Body of pancreas (tissue), 4 donors: Measurements from ENCODE around the gene PLEKHG3. TPM values are rescaled to one million over a fixed set of nuclear protein-coding genes. Genes with fewer than 3 reads are reported as not detected.

ENCODE experiments used
- ATAC-seq: fragments of 150-250 bp; one replicate; pipeline ENCODE4 v1.9.1; 2016
- DNase-seq, 4 donors: peaks; one replicate each; pipeline ENCODE4 v3.0.0-alpha.2; 2019
- H3K27ac ChIP-seq, 4 donors: fragments of 200-600 bp; sonication (generic); 1 replicate in 3 of 4; 2 replicates in 1 of 4; pipeline versions ENCODE4 v1.5.1 to v1.6.1; 2016 to 2019; ENCODE audit warnings: mild to moderate bottlenecking in 1 of 4, mixed read lengths in 1 of 4, moderate library complexity in 1 of 4
- H3K27me3 ChIP-seq, 2 donors: fragments of 200-600 bp; sonication (generic); one replicate each; pipeline ENCODE4 v1.6.0; 2016; ENCODE audit warnings: mild to moderate bottlenecking in 1 of 2
- H3K36me3 ChIP-seq, 2 donors: fragments of 200-600 bp; sonication (generic); replicated peaks in 1 of 2; 2 replicates each; pipeline ENCODE4 v1.5.1; 2016; ENCODE audit warnings: low read depth in 2 of 2; ENCODE audit not compliant: insufficient read depth in 1 of 2
- H3K4me1 ChIP-seq: fragments of 200-600 bp; sonication (generic); one replicate; pipeline ENCODE4 v1.6.0; 2016
- H3K4me3 ChIP-seq, 2 donors: fragments of 200-600 bp; sonication (generic); 1 replicate in 1 of 2; 2 replicates in 1 of 2; pipeline ENCODE4 v1.5.1; 2016 to 2019
- H3K9me3 ChIP-seq, 3 donors: fragments of 200-600 bp; sonication (generic); 1 replicate in 2 of 3; 2 replicates in 1 of 3; pipeline ENCODE4 v1.5.1; 2016
- CTCF ChIP-seq, 7 experiments: fragments of 450-650 bp in 4 of 7; fragments of 200-600 bp in 3 of 7; sonication (generic) in 3 of 7; IDR thresholded peaks; one replicate each; pipeline ENCODE4 v1.5.1; 2016 to 2019; ENCODE audit warnings: antibody characterized with exemption in 7 of 7
- POLR2A ChIP-seq, 3 donors: fragments of 450-650 bp; IDR thresholded peaks; one replicate each; pipeline ENCODE4 v1.6.1; 2016; ENCODE audit warnings: antibody characterized with exemption in 3 of 3, mild to moderate bottlenecking in 2 of 3
- WGBS, 2 donors: methylation state at CpG; one replicate each; pipeline ENCODE4 v1.1.5; 2017; 5-methylcytosine and 5-hydroxymethylcytosine counted together
- intact Hi-C: fragments of 100-400 bp; cut with DNase I; formaldehyde crosslinking; loops from one replicate; pipeline ENCODE4 v1.15.1; 2023
- total RNA-seq, 2 donors: library from RNA; depleted of rRNA; stranded (reverse); fragments of >200 nt; gene quantifications; one replicate each; pipeline ENCODE4 v1.1.0, GENCODE V29; 2016

The PLEKHG3 gene
- total RNA-seq, 2 donors from 2014 or later, result 34.5 to 40.2 TPM

- no peak overlapping the region for H3K27ac ChIP-seq
- DNase-seq, result no peak
- TF ChIP-seq POLR2A (IDR thresholded peaks at IDR 0.05) (no peak), CTCF (IDR thresholded peaks at IDR 0.05) (no peak)
These were observed 44.9 kb upstream of the PLEKHG3 start for GRCh38 chr14:64659366-64659765.

GRCh38 chr14:64663174-64663573 is 41.0 kb upstream of the PLEKHG3 start:
- H3K4me3 ChIP-seq, result no peak overlapping the region
- H3K27me3 ChIP-seq, result no peaks in the 10 kb centered on the region
- no peaks in the 10 kb centered on the region for H3K36me3 ChIP-seq
- H3K9me3 ChIP-seq, result no peaks in the 10 kb centered on the region
- no peak overlapping the region for H3K27ac ChIP-seq
- intact Hi-C loops, result no loop called here
- 72% methylated on average over 6 of the region's 6 CpGs for WGBS, 2 donors
- TF ChIP-seq POLR2A (IDR thresholded peaks at IDR 0.05), result no peak
- no peak for TF ChIP-seq CTCF (IDR thresholded peaks at IDR 0.05)
- no peaks in the 10 kb centered on the region for H3K4me1 ChIP-seq
- ATAC-seq, result no peak
- DNase-seq, result no peak

More at GRCh38 chr14:64659366-64659765, 44.9 kb upstream of the PLEKHG3 start:
- no peak for ATAC-seq
- WGBS, 2 donors, result 75 to 79% methylated on average over 3 to 5 of the region's 5 CpGs
- Histone ChIP-seq H3K27me3 (no peaks in the 10 kb centered on the region), H3K36me3 (no peaks in the 10 kb centered on the region), H3K4me3 (no peak overlapping the region), H3K4me1 (no peaks in the 10 kb centered on the region), H3K9me3 (no peaks in the 10 kb centered on the region)
- intact Hi-C loops, result no loop called here

GRCh38 chr14:64671591-64671990 is 32.6 kb upstream of the PLEKHG3 start:
- TF ChIP-seq POLR2A (IDR thresholded peaks at IDR 0.05) (no peak), CTCF (IDR thresholded peaks at IDR 0.05) (peak; percentile 41 to 93 (median 79))
- no peaks in the 10 kb centered on the region for H3K27me3 ChIP-seq
- H3K4me3 ChIP-seq, result no peak overlapping the region
- DNase-seq, result peak in 1 of 4 donors; percentile 52
- no peaks in the 10 kb centered on the region for H3K9me3 ChIP-seq
- no peak overlapping the region for H3K27ac ChIP-seq
- WGBS, 2 donors, result 1 to 8% methylated on average over 3 of the region's 3 CpGs
- H3K36me3 ChIP-seq, result no peaks in the 10 kb centered on the region
- peak; percentile 84 for ATAC-seq
- H3K4me1 ChIP-seq, result no peaks in the 10 kb centered on the region
- intact Hi-C loops, result loop anchor here (5.0 kb wide), 1 partner anchor 96 kb away; no protein-coding TSS in a partner anchor

GRCh38 chr14:64673316-64673715 is 30.9 kb upstream of the PLEKHG3 start:
- no peak for ATAC-seq
- WGBS, 2 donors, result 90 to 93% methylated on average over 8 of the region's 8 CpGs
- TF ChIP-seq POLR2A (IDR thresholded peaks at IDR 0.05), result no peak
- Histone ChIP-seq H3K9me3 (no peaks in the 10 kb centered on the region), H3K36me3 (no peaks in the 10 kb centered on the region), H3K4me1 (no peaks in the 10 kb centered on the region), H3K4me3 (no peak overlapping the region), H3K27ac (no peak overlapping the region), H3K27me3 (no peaks in the 10 kb centered on the region)
- DNase-seq, result no peak
- intact Hi-C loops, result loop anchor here (5.0 kb wide), 1 partner anchor 94 kb away; no protein-coding TSS in a partner anchor

GRCh38 chr14:64673748-64674147 is 30.5 kb upstream of the PLEKHG3 start:
- ATAC-seq, result no peak
- intact Hi-C loops, result loop anchor here (5.0 kb wide), 1 partner anchor 94 kb away; no protein-coding TSS in a partner anchor
- H3K4me3 ChIP-seq, result no peak overlapping the region
- no peaks in the 10 kb centered on the region for H3K36me3 ChIP-seq
- H3K27me3 ChIP-seq, result no peaks in the 10 kb centered on the region
- H3K27ac ChIP-seq, result no peak overlapping the region
- 58 to 62% methylated on average over 6 of the region's 6 CpGs for WGBS, 2 donors
- no peaks in the 10 kb centered on the region for H3K4me1 ChIP-seq
- no peak for DNase-seq
- no peak for TF ChIP-seq POLR2A (IDR thresholded peaks at IDR 0.05)
- TF ChIP-seq CTCF (IDR thresholded peaks at IDR 0.05), result no peak
- H3K9me3 ChIP-seq, result no peaks in the 10 kb centered on the region
